Ectodermal cell (in vitro differentiated cells): ENCODE data around the gene RHOB. TPM values are rescaled to one million over a fixed set of nuclear protein-coding genes. Genes with fewer than 3 reads are reported as not detected.
A peak's percentile ranks its signal among the peaks of the same experiment; 100 is the strongest.

Source experiments
- H3K27ac ChIP-seq: 2 replicates; pipeline ENCODE4 v1.7.0; 2013; ENCODE audit warnings: mild to moderate bottlenecking, low read depth, low read length; ENCODE audit not compliant: insufficient read depth, poor library complexity, severe bottlenecking
- H3K27me3 ChIP-seq: 2 replicates; pipeline ENCODE4 v1.7.0; 2013; ENCODE audit warnings: mild to moderate bottlenecking, low read length; ENCODE audit not compliant: insufficient read depth, control insufficient read depth, poor library complexity, severe bottlenecking
- H3K36me3 ChIP-seq: one replicate; pipeline ENCODE4 v1.7.0; 2013; ENCODE audit warnings: low read length; ENCODE audit not compliant: control insufficient read depth, insufficient read depth
- H3K4me1 ChIP-seq: one replicate; pipeline ENCODE4 v1.7.0; 2013; ENCODE audit warnings: low read length; ENCODE audit not compliant: control insufficient read depth, insufficient read depth
- H3K4me3 ChIP-seq: 2 replicates; pipeline ENCODE4 v1.7.0; 2013; ENCODE audit warnings: low read depth, low read length, control low read depth; ENCODE audit not compliant: insufficient read depth
- H3K9me3 ChIP-seq: 2 replicates; pipeline ENCODE4 v1.7.0; 2013; ENCODE audit warnings: mild to moderate bottlenecking, low read length, moderate library complexity; ENCODE audit not compliant: control insufficient read depth
- WGBS, 2 experiments: methylation state at CpG; one replicate each; pipeline ENCODE4 v1.1.7; 2013; ENCODE audit warnings: missing lambda C conversion rate in 2 of 2; 5-methylcytosine and 5-hydroxymethylcytosine counted together
- polyA plus RNA-seq, 4 experiments: library from polyadenylated mRNA; stranded (reverse); fragments of 50-300 nt; gene quantifications; one replicate each; pipeline ENCODE4 v1.2.3, GENCODE V29; 2013

Gene RHOB
- polyA plus RNA-seq (2013, experiment 1 of 4): 124 TPM
- 114 TPM for polyA plus RNA-seq (2013, experiment 2 of 4)
- polyA plus RNA-seq (2013, experiment 3 of 4): 102 TPM
- polyA plus RNA-seq (2013, experiment 4 of 4): 102 TPM

- no peaks in the 10 kb centered on the region for H3K9me3 ChIP-seq
Observed at GRCh38 chr2:20446917-20447436, at the start of gene RHOB. Gene RHOB (plus strand): TSS chr2:20447074. CDS start chr2:20447466, 392 bp downstream.

GRCh38 chr2:20397811-20398447, 48.9 kb upstream of the RHOB start:
- WGBS, 2 experiments: 93 to 95% methylated on average over 5 of the region's 5 CpGs
- Histone ChIP-seq H3K27ac (no peak overlapping the region), H3K4me3 (no peak overlapping the region), H3K9me3 (no peaks in the 10 kb centered on the region), H3K4me1 (no peaks in the 10 kb centered on the region), H3K36me3 (no peaks in the 10 kb centered on the region), H3K27me3 (no peaks in the 10 kb centered on the region)

More at GRCh38 chr2:20446917-20447436, at the start of gene RHOB:
- Histone ChIP-seq H3K4me3 (peak within 1 kb of the TSS; percentile 89), H3K27ac (peak within 1 kb of the TSS; percentile 81), H3K27me3 (peaks cover 4% of the 10 kb centered on the region), H3K36me3 (no peaks in the 10 kb centered on the region), H3K4me1 (peaks cover 23% of the 10 kb centered on the region)
- 0% methylated on average over 60 of the region's 60 CpGs for WGBS, 2 experiments

- H3K4me1 ChIP-seq: no peaks in the 10 kb centered on the region
- H3K27me3 ChIP-seq: no peaks in the 10 kb centered on the region
- H3K9me3 ChIP-seq: no peaks in the 10 kb centered on the region
- no peak overlapping the region for H3K4me3 ChIP-seq
- no peak overlapping the region for H3K27ac ChIP-seq
- WGBS, 2 experiments: 77 to 79% methylated on average over 7 of the region's 7 CpGs
- no peaks in the 10 kb centered on the region for H3K36me3 ChIP-seq
Observed at GRCh38 chr2:20398956-20399567, 47.8 kb upstream of the RHOB start.

- Histone ChIP-seq H3K4me3 (no peak overlapping the region), H3K9me3 (no peaks in the 10 kb centered on the region), H3K27me3 (no peaks in the 10 kb centered on the region), H3K27ac (no peak overlapping the region), H3K36me3 (no peaks in the 10 kb centered on the region), H3K4me1 (no peaks in the 10 kb centered on the region)
- WGBS, 2 experiments: 86 to 100% methylated on average over 1 of the region's 1 CpG
Observed at GRCh38 chr2:20400306-20400705, 46.6 kb upstream of the RHOB start.

GRCh38 chr2:20400787-20401488, 45.9 kb upstream of the RHOB start:
- Histone ChIP-seq H3K4me1 (no peaks in the 10 kb centered on the region), H3K4me3 (no peak overlapping the region), H3K27me3 (no peaks in the 10 kb centered on the region), H3K36me3 (no peaks in the 10 kb centered on the region), H3K9me3 (no peaks in the 10 kb centered on the region), H3K27ac (no peak overlapping the region)
- WGBS, 2 experiments: 91 to 94% methylated on average over 3 of the region's 3 CpGs

DNA sequence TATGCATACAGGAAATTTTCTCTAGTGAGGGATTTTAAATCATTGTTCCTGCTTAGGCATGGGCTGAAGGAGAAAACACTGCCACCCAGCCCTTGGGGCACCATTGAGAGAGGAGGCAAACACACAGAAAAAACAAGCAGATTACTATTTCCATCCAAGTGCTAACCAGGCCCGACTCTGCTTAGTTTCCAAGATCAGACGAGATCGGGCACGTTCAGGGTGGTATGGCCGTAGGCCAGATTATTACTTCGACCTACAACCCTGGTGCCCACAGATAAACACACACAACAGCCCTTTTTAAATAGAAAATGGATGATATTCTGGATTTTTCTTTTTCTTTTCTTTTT, 45.4 kb upstream of the RHOB start:
- H3K36me3 ChIP-seq: no peaks in the 10 kb centered on the region
- WGBS, 2 experiments: 87 to 89% methylated on average over 6 of the region's 6 CpGs
- H3K4me3 ChIP-seq: no peak overlapping the region
- no peaks in the 10 kb centered on the region for H3K4me1 ChIP-seq
- H3K9me3 ChIP-seq: no peaks in the 10 kb centered on the region
- no peak overlapping the region for H3K27ac ChIP-seq
- no peaks in the 10 kb centered on the region for H3K27me3 ChIP-seq

GRCh38 chr2:20403774-20404312, 43.0 kb upstream of the RHOB start:
- Histone ChIP-seq H3K4me1 (no peaks in the 10 kb centered on the region), H3K4me3 (no peak overlapping the region), H3K27me3 (no peaks in the 10 kb centered on the region), H3K9me3 (no peaks in the 10 kb centered on the region), H3K36me3 (no peaks in the 10 kb centered on the region), H3K27ac (no peak overlapping the region)
- WGBS, 2 experiments: 79 to 81% methylated on average over 5 of the region's 5 CpGs

DNA sequence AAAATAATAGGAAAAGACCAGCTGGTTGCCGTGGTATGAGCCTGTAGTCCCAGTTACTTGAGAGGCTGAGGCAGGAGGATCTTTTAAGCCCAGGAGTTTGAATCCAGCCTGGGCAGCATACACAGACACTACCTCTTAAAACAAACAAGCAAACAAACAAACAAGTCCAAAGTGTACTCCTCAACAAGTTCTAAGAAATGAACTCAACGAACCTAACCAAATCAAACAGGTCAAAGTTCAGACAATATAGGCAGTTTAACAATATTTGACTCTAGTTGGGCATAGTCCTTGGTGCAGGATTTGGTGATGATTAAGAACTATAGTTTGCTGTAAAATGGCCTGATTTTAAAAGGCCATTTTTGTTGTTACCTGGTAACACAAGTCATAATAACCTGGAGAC, 41.9 kb upstream of the RHOB start:
- WGBS, 2 experiments: 93 to 97% methylated on average over 2 of the region's 2 CpGs
- Histone ChIP-seq H3K4me1 (no peaks in the 10 kb centered on the region), H3K27ac (no peak overlapping the region), H3K4me3 (no peak overlapping the region), H3K36me3 (no peaks in the 10 kb centered on the region), H3K9me3 (no peaks in the 10 kb centered on the region), H3K27me3 (no peaks in the 10 kb centered on the region)

- no peak overlapping the region for H3K4me3 ChIP-seq
- H3K27ac ChIP-seq: no peak overlapping the region
- H3K27me3 ChIP-seq: no peaks in the 10 kb centered on the region
- H3K36me3 ChIP-seq: no peaks in the 10 kb centered on the region
- H3K9me3 ChIP-seq: no peaks in the 10 kb centered on the region
- H3K4me1 ChIP-seq: no peaks in the 10 kb centered on the region
Observed at GRCh38 chr2:20409039-20409438, 37.8 kb upstream of the RHOB start.
